ENCODE data around the gene GPRC5C. TPM values are rescaled to one million over a fixed set of nuclear protein-coding genes. Genes with fewer than 3 reads are reported as not detected.

Gene GPRC5C
- total and polyA plus RNA-seq, 9 of the 15 experiments (the other 6 are each of a cell fraction or from before 2014, with no cell fraction given), result 0.28 to 9.0 (median 4.1) TPM

GRCh38 chr17:74424117-74424516 is 7.8 kb upstream of the GPRC5C start (continued):
- TF ChIP-seq FOXA3 (CRISPR knock-in tag; conservative IDR thresholded peaks at IDR 0.05 in 1 of 2, IDR thresholded peaks at IDR 0.05 in 1 of 2) (no peak), ZNF24 (IDR thresholded peaks at IDR 0.05) (no peak), TSHZ1 (CRISPR knock-in tag; IDR thresholded peaks at IDR 0.05) (no peak), MAFK (IDR thresholded peaks at IDR 0.05; ENCODE audit: low read length) (peak; percentile 49; the same call in 1 of the 2 replicates), PKNOX1 (IDR thresholded peaks at IDR 0.05) (no peak), SREBF2 (CRISPR knock-in tag; IDR thresholded peaks at IDR 0.05) (no peak), CBX2 (IDR thresholded peaks at IDR 0.05; ENCODE audit: insufficient read depth, low read length, poor library complexity, severe bottlenecking) (no peak), HCFC1 (IDR thresholded peaks at IDR 0.05; ENCODE audit: low read depth, low read length) (no peak), ZNF398 (CRISPR knock-in tag; IDR thresholded peaks at IDR 0.05) (no peak), CBFA2T2 (conservative IDR thresholded peaks at IDR 0.05) (no peak), MAFF (IDR thresholded peaks at IDR 0.05; ENCODE audit: low read length) (peak; percentile 54), NR4A1 (CRISPR knock-in tag; IDR thresholded peaks at IDR 0.05) (no peak), NR4A1 (tag; IDR thresholded peaks at IDR 0.05) (no peak), REST (IDR thresholded peaks at IDR 0.05; ENCODE audit: borderline replicate concordance) (no peak), REST (CRISPR knock-in tag; IDR thresholded peaks at IDR 0.05; ENCODE audit: low read depth) (no peak)
